CD4-positive, CD25-positive, alpha-beta regulatory T cell (primary cell): ENCODE results near the gene RNF157. TPM values are rescaled to one million over a fixed set of nuclear protein-coding genes. Genes with fewer than 3 reads are reported as not detected.
"Not testable (repeated sequence)": the region's sequence is repeated elsewhere in the genome, so short reads cannot be mapped to it uniquely, and the experiment has no call there.

Experiments
- ATAC-seq, 2 donors: fragments of 150-1000 bp; cut with Tn5 transposase; one replicate each; pipeline ENCODE4 v1.10.0; 2021; ENCODE audit warnings: low read depth in 2 of 2, moderate number of reproducible peaks in 2 of 2, moderate library complexity in 1 of 2
- DNase-seq, 3 donors: peaks; one replicate each; pipeline versions ENCODE4 v3.0.0 to v3.0.0-alpha.2; 2012 to 2022; ENCODE audit warnings: mixed read lengths in 1 of 3
- H3K27ac ChIP-seq: one replicate; pipeline ENCODE4 v1.7.0; 2013; ENCODE audit warnings: mild to moderate bottlenecking, low read length; ENCODE audit not compliant: insufficient read depth, poor library complexity, severe bottlenecking
- H3K27me3 ChIP-seq: one replicate; pipeline ENCODE4 v1.7.0; 2013; ENCODE audit warnings: low read length; ENCODE audit not compliant: control insufficient read depth, insufficient read depth
- H3K36me3 ChIP-seq: one replicate; pipeline ENCODE4 v1.7.0; 2013; ENCODE audit warnings: mild to moderate bottlenecking, low read length, moderate library complexity; ENCODE audit not compliant: control insufficient read depth, insufficient read depth
- H3K4me1 ChIP-seq: 2 replicates; pipeline ENCODE4 v1.7.0; 2013; ENCODE audit warnings: mild to moderate bottlenecking, low read length; ENCODE audit not compliant: insufficient read depth, control insufficient read depth, poor library complexity, severe bottlenecking
- H3K4me3 ChIP-seq: one replicate; pipeline ENCODE4 v1.7.0; 2013; ENCODE audit warnings: low read depth, mild to moderate bottlenecking, low read length, moderate library complexity
- H3K9me3 ChIP-seq, 2 experiments: 1 replicate in 1 of 2; 2 replicates in 1 of 2; pipeline ENCODE4 v1.7.0; 2013; ENCODE audit warnings: low read length in 2 of 2, mild to moderate bottlenecking in 1 of 2, moderate library complexity in 1 of 2; ENCODE audit not compliant: control insufficient read depth in 2 of 2
- H3K27ac Mint-ChIP-seq, 3 donors: one replicate each; pipeline ENCODE4 v1.8.0; 2020 to 2022; ENCODE audit warnings: mild to moderate bottlenecking in 3 of 3, mixed read lengths in 3 of 3, moderate library complexity in 2 of 3
- H3K27me3 Mint-ChIP-seq: one replicate; pipeline ENCODE4 v1.8.0; 2022; ENCODE audit warnings: mild to moderate bottlenecking, mixed read lengths
- H3K36me3 Mint-ChIP-seq: one replicate; pipeline ENCODE4 v1.8.0; 2020; ENCODE audit warnings: mixed read lengths
- H3K4me1 Mint-ChIP-seq, 4 donors: one replicate each; pipeline ENCODE4 v1.8.0; 2020 to 2022; ENCODE audit warnings: mixed read lengths in 4 of 4, mild to moderate bottlenecking in 1 of 4
- H3K4me3 Mint-ChIP-seq, 4 donors: one replicate each; pipeline ENCODE4 v1.8.0; 2020 to 2022; ENCODE audit warnings: mild to moderate bottlenecking in 4 of 4, mixed read lengths in 4 of 4, moderate library complexity in 3 of 4
- H3K9me3 Mint-ChIP-seq, 7 donors: one replicate each; pipeline ENCODE4 v1.8.0; 2020 to 2022; ENCODE audit warnings: mixed read lengths in 7 of 7, mild to moderate bottlenecking in 3 of 7, moderate library complexity in 2 of 7
- polyA plus RNA-seq, 4 donors: library from polyadenylated mRNA; unstranded; fragments of 300-500 nt; fragmentation: Illumina TruSeq; gene quantifications; one replicate each; pipeline ENCODE4 v1.2.3, GENCODE V29; 2021
- total RNA-seq: library from RNA; stranded (reverse); gene quantifications from one replicate; pipeline ENCODE4 v1.2.3, GENCODE V29; 2022

Gene RNF157
- total and polyA plus RNA-seq, 5 donors from 2014 or later, result 3.3 to 17.7 (median 5.1) TPM

GRCh38 chr17:76268015-76268749 lies 27.9 kb upstream of the RNF157 start:
- H3K9me3 Mint-ChIP-seq, result peaks cover 0 to 1% (median 0%) of the 10 kb centered on the region in 7 donors
- Histone ChIP-seq H3K27ac (peak overlapping the region; percentile 91), H3K27me3 (no peaks in the 10 kb centered on the region), H3K36me3 (peaks cover 11% of the 10 kb centered on the region), H3K4me3 (peak overlapping the region; percentile 95), H3K4me1 (peaks cover 81% of the 10 kb centered on the region), H3K9me3 (no peaks in the 10 kb centered on the region)
- peak in 2 of 3 donors; percentile 54 to 87 for DNase-seq
- peaks cover 9% of the 10 kb centered on the region for H3K36me3 Mint-ChIP-seq
- peaks cover 5% of the 10 kb centered on the region for H3K27me3 Mint-ChIP-seq
- H3K27ac Mint-ChIP-seq, result peak overlapping the region; percentile 94 to 96 (median 95)
- ATAC-seq, result no peak
- peaks cover 11 to 71% (median 35%) of the 10 kb centered on the region in 4 donors for H3K4me1 Mint-ChIP-seq
- peak overlapping the region; percentile 91 to 97 (median 94) for H3K4me3 Mint-ChIP-seq

GRCh38 chr17:76267581-76268001 lies 27.3 kb upstream of the RNF157 start:
- H3K36me3 Mint-ChIP-seq, H3K9me3 Mint-ChIP-seq, H3K27me3 Mint-ChIP-seq, H3K9me3 ChIP-seq, ATAC-seq, H3K27me3 ChIP-seq: not testable (repeated sequence)
- peak overlapping the region; percentile 91 for H3K27ac ChIP-seq
- H3K4me1 Mint-ChIP-seq, result peaks cover 11 to 71% (median 38%) of the 10 kb centered on the region in 4 donors
- H3K36me3 ChIP-seq, result peaks cover 11% of the 10 kb centered on the region
- H3K4me1 ChIP-seq, result peaks cover 75% of the 10 kb centered on the region
- H3K4me3 ChIP-seq, result peak overlapping the region; percentile 95
- peak overlapping the region; percentile 91 to 97 (median 94) for H3K4me3 Mint-ChIP-seq
- peak overlapping the region; percentile 94 to 96 (median 95) for H3K27ac Mint-ChIP-seq
- DNase-seq, result peak in 1 of 3 donors; percentile 36

GRCh38 chr17:76267051-76267576 lies 26.8 kb upstream of the RNF157 start:
- H3K27ac Mint-ChIP-seq, result peak overlapping the region; percentile 91 to 96 (median 95)
- peaks cover 70% of the 10 kb centered on the region for H3K4me1 ChIP-seq
- peak overlapping the region; percentile 95 for H3K4me3 ChIP-seq
- H3K9me3 Mint-ChIP-seq, result peaks cover 0 to 3% (median 0%) of the 10 kb centered on the region in 7 donors
- ATAC-seq (no peak), DNase-seq (peak in 1 of 3 donors; percentile 41)
- peak overlapping the region; percentile 91 to 97 (median 94) for H3K4me3 Mint-ChIP-seq
- peaks cover 11 to 73% (median 43%) of the 10 kb centered on the region in 4 donors for H3K4me1 Mint-ChIP-seq
- H3K27me3 ChIP-seq, result no peaks in the 10 kb centered on the region
- H3K9me3 ChIP-seq, result no peaks in the 10 kb centered on the region
- H3K27ac ChIP-seq, result peak overlapping the region; percentile 91
- H3K36me3 ChIP-seq, result peaks cover 11% of the 10 kb centered on the region
- H3K36me3 Mint-ChIP-seq, result peaks cover 9% of the 10 kb centered on the region
- H3K27me3 Mint-ChIP-seq, result peaks cover 5% of the 10 kb centered on the region

- no peak for ATAC-seq
- Histone ChIP-seq H3K9me3 (no peaks in the 10 kb centered on the region), H3K27me3 (no peaks in the 10 kb centered on the region), H3K36me3 (peaks cover 11% of the 10 kb centered on the region), H3K27ac (peak overlapping the region; percentile 91), H3K4me1 (peaks cover 63% of the 10 kb centered on the region), H3K4me3 (peak overlapping the region; percentile 95)
- peaks cover 0 to 3% (median 0%) of the 10 kb centered on the region in 7 donors for H3K9me3 Mint-ChIP-seq
- H3K36me3 Mint-ChIP-seq, result peaks cover 9% of the 10 kb centered on the region
- H3K4me1 Mint-ChIP-seq, result peaks cover 11 to 76% (median 47%) of the 10 kb centered on the region in 4 donors
- H3K27me3 Mint-ChIP-seq, result peaks cover 5% of the 10 kb centered on the region
- DNase-seq, result peak in 1 of 3 donors; percentile 59
- peak overlapping the region; percentile 91 to 96 (median 94) for H3K4me3 Mint-ChIP-seq
- H3K27ac Mint-ChIP-seq, result peak overlapping the region; percentile 91 to 96 (median 94)
These were observed 26.1 kb upstream of the RNF157 start for GRCh38 chr17:76266244-76266938.

- H3K27ac Mint-ChIP-seq, result peak overlapping the region; percentile 94 to 97 (median 96)
- peaks cover 56% of the 10 kb centered on the region for H3K4me1 ChIP-seq
- ATAC-seq, result no peak
These were observed 25.4 kb upstream of the RNF157 start for GRCh38 chr17:76265624-76266243.

GRCh38 chr17:76264755-76265623 lies 24.7 kb upstream of the RNF157 start, which contains the start of gene UBALD2:
Gene UBALD2 (plus strand): TSS chr17:76265348. CDS start chr17:76265506, 158 bp downstream.
- no peaks in the 10 kb centered on the region for H3K27me3 ChIP-seq
- peak within 1 kb of the TSS; percentile 94 to 98 (median 96) for H3K27ac Mint-ChIP-seq

More at GRCh38 chr17:76265624-76266243, 25.4 kb upstream of the RNF157 start:
- Histone ChIP-seq H3K27me3 (no peaks in the 10 kb centered on the region), H3K36me3 (peaks cover 11% of the 10 kb centered on the region), H3K9me3 (no peaks in the 10 kb centered on the region), H3K27ac (peak overlapping the region; percentile 91), H3K4me3 (no peak overlapping the region)
- H3K9me3 Mint-ChIP-seq, result peaks cover 0 to 3% (median 0%) of the 10 kb centered on the region in 7 donors
- H3K4me3 Mint-ChIP-seq, result peak overlapping the region; percentile 91 to 96 (median 94)
- H3K27me3 Mint-ChIP-seq, result peaks cover 2% of the 10 kb centered on the region
- peak; percentile 47 to 69 (median 67) for DNase-seq
- H3K36me3 Mint-ChIP-seq, result peaks cover 7% of the 10 kb centered on the region
- H3K4me1 Mint-ChIP-seq, result peaks cover 11 to 72% (median 44%) of the 10 kb centered on the region in 4 donors

More at GRCh38 chr17:76264755-76265623, 24.7 kb upstream of the RNF157 start, which contains the start of gene UBALD2:
- Histone ChIP-seq H3K36me3 (peaks cover 9% of the 10 kb centered on the region), H3K4me3 (peak within 1 kb of the TSS; percentile 95), H3K27ac (peak within 1 kb of the TSS; percentile 91), H3K4me1 (peaks cover 50% of the 10 kb centered on the region), H3K9me3 (no peaks in the 10 kb centered on the region)
- Mint-ChIP-seq H3K4me3 (peak within 1 kb of the TSS; percentile 91 to 96 (median 94)), H3K36me3 (peaks cover 6% of the 10 kb centered on the region), H3K4me1 (peaks cover 11 to 69% (median 43%) of the 10 kb centered on the region in 4 donors), H3K27me3 (no peaks in the 10 kb centered on the region), H3K9me3 (peaks cover 0 to 3% (median 0%) of the 10 kb centered on the region in 7 donors)
- peak; percentile 95 to 100 (median 99) for DNase-seq
- peak; percentile 83 to 85 for ATAC-seq
